HG03039 (cell line): ENCODE results near the gene CD99L2.
"Not testable (repeated sequence)": the region's sequence is repeated elsewhere in the genome, so short reads cannot be mapped to it uniquely, and the experiment has no call there.

Source experiments
- ATAC-seq: cut with Tn5 transposase; IDR thresholded peaks from one replicate; pipeline ENCODE4 v1.9.1; 2021; ENCODE audit warnings: mild to moderate bottlenecking, moderate library complexity; ENCODE audit not compliant: unreplicated experiment

Gene CD99L2

GRCh38 chrX:150857453-150857852 is 41.0 kb downstream of the CD99L2 start:
- ATAC-seq, result no peak

DNA sequence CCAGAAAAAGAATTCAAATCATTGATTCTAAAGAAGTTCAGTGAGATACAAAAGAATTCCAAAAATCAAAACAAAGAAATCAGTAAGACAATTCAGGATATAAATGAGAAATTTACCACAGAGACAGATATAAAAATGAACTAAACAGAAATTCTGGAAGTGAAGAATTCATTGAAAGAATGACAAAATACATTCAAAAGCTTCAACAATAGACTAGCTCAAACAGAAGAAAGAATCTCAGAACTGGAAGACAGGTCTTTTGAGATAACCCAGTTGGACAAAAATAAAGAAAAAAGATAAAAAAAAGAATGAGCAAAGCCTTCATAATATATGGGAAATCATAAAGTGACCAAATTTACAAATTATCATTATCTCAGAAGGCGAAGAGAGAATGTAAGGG is 41.7 kb downstream of the CD99L2 start:
- ATAC-seq, result no peak

GRCh38 chrX:150856101-150856500 is 42.4 kb downstream of the CD99L2 start:
- ATAC-seq, result no peak

DNA sequence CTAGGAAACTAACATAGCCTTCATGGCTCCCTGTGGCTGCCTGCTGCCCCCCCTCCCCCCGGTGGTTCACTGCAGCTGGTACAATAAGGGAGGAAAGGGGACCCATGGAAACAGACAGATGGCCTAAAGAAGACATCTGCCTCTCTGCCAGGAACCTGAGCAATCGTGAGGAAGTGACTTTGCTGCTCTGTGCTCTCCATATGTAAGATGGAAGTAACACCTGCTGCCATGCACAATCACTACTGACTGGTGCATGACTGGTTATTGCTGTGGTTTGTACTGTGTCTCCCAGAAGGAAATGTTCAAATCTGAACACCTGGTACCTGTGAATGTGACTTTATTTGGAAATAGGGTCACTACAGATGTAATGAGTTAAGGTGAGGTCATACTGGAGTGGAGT is 43.6 kb downstream of the CD99L2 start:
- ATAC-seq, result no peak

- no peak for ATAC-seq
Measured at GRCh38 chrX:150849996-150850720, 48.3 kb downstream of the CD99L2 start.

- ATAC-seq, result peak; percentile 73
Measured at GRCh38 chrX:150849486-150849885, 49.0 kb downstream of the CD99L2 start.

DNA sequence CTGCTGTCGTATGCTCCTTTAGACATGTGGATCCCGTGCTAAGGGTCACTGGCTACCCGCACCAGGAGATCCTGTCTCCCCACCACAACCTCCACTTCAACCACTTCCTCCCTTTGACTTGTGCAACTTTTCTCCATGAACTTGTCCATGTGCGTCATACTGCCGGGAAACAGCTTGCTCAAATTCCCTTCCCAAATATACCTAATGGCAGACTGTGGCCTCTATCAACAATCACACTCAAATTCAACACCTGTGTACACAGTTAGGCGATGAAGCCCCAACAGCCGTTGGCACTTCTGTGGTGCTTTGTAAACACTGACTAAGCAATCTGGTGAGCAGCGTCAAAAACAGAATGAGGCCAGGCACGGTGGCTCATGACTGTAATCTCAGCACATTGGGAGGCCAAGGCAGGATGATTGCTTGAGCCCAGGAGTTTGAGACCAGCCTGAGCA is 49.5 kb downstream of the CD99L2 start:
- no peak for ATAC-seq

GRCh38 chrX:150847088-150847487 is 51.4 kb downstream of the CD99L2 start:
- ATAC-seq, result no peak

GRCh38 chrX:150846130-150846529 is 52.3 kb downstream of the CD99L2 start:
- no peak for ATAC-seq

- ATAC-seq, result no peak
Measured at GRCh38 chrX:150845091-150845490, 53.4 kb downstream of the CD99L2 start.

DNA sequence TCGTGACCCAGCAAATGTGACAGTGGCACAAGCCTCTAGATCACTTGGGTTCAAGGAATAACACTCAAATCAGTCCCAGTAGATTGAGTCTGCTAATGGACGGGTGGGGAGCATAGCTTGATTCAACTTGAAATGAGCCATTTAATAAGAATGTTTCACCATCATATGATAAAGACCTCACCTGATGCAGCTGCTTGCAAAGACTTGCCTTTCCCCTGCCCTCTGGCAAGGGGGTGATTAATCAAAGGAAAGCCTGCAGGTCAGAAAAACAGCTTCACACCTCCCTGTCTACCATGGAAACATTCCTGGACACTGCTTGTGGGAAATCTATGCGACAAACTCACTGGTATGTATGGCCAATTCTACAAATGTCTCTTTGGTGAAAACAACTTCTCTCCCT is 54.5 kb downstream of the CD99L2 start:
- ATAC-seq, result no peak

GRCh38 chrX:150842198-150842685 is 56.2 kb downstream of the CD99L2 start:
- ATAC-seq, result no peak

GRCh38 chrX:150841456-150842197 is 56.8 kb downstream of the CD99L2 start:
- no peak for ATAC-seq

DNA sequence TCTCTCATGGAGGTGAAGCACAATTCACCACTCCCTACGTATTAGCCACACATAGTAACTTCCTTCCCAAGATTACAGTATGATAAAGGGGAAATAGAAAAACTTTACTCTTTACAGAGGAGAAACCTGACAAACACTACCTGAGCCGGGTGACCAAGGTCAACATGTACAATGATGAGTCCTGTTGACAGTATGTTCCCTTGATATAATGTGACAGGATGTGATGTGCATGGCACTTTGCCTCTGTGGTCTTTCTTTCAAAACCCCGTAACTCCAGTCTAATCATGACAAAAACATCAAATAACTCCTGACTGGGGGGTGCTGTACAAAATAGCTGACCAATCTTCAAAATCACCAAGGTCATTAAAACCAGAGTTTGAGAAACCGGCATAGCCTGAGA is 60.6 kb downstream of the CD99L2 start:
- ATAC-seq, result no peak

DNA sequence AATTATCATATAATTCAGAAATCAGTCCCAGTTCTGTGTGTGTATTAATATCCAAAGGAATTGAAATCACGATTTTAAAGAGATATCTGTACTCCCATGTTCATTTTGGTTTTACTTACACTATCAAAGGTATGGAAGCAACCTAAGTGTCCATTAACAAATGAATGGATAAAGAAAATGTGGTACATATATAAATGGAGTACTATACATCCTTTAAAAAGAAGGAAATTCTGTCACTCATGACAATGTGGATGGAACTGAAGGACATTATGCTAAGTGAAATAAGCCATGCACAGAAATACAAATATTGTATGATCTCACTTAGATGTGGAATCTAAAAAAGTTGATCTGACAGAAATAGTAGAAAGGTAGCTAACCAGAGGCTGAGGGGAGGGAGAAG is 63.8 kb downstream of the CD99L2 start:
- ATAC-seq, result no peak

- no peak for ATAC-seq
Measured at GRCh38 chrX:150833454-150834056, 64.9 kb downstream of the CD99L2 start.

GRCh38 chrX:150831863-150832262 is 66.6 kb downstream of the CD99L2 start:
- ATAC-seq, result no peak

DNA sequence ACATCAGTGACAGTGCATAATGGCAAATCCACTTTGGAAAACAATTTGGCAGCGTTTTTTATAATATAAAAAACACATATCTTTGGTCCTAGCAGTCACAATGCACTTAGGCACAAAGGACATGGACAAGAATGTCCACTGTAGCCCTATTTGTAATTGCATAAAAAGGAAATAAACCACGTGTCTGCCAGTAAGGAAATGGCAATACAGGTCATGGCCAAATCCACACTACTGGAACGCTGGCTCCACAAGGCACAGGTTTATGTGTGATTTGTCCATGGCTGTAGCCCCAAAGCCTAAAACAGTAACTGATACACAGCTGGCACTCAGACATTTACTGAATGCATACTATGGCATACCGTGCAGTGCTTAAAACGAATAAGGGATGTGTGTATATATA is 69.7 kb downstream of the CD99L2 start:
- no peak for ATAC-seq

DNA sequence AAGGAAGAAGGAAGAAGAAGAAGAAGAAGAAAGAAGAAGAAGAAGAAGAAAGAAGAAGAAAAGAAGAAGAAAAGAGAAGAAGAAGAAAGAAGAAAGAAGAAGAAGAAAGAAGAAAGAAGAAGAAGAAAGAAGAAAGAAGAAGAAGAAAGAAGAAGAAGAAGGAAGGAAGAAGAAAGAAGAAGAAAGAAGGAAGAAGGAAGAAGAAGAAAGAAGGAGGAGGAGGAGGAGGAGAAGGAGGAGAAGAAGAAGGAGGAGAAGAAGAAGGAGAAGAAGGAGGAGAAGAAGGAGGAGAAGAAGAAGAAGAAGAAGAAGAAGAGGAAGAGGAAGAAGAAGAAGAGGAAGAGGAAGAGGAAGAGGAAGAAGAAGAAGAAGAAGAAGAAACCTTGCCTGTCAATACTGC is 74.1 kb downstream of the CD99L2 start:
- ATAC-seq, result not testable (repeated sequence)

DNA sequence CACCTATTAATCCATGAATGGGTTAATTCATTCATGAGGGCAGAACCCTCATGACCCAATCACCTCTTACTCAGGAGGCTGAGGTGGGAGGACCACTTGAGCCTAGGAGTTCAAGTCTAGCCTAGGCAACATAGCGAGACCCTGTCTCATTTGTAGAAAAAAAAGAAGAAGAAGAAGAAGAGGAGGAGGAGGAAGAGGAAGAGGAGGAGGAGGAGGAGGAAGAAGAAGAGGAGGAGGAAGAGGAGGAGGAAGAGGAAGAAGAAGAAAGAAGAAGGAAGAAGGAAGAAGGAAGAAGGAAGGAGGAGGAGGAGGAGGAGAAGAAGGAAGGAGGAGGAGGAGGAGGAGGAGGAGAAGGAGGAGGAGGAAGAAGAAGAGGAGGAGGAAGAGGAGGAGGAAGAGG is 74.6 kb downstream of the CD99L2 start:
- not testable (repeated sequence) for ATAC-seq

DNA sequence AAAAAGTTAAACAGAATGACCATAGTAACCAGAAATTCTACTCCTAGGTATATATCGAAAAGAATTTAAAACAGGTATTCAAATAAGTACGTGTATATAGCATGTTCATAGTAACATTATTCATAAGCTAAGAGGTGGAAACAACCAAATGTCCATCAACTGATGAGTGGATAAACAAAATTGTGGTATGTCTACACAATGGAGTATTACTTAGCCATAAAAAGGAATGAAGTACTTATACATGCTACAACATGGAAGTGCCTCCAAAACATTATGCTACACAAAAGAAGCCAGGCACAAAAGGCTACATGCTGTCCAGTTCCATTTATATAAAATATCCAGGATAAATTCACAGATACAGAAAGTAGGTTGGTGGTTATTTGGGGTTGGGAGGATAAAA is 76.5 kb downstream of the CD99L2 start:
- ATAC-seq, result no peak

DNA sequence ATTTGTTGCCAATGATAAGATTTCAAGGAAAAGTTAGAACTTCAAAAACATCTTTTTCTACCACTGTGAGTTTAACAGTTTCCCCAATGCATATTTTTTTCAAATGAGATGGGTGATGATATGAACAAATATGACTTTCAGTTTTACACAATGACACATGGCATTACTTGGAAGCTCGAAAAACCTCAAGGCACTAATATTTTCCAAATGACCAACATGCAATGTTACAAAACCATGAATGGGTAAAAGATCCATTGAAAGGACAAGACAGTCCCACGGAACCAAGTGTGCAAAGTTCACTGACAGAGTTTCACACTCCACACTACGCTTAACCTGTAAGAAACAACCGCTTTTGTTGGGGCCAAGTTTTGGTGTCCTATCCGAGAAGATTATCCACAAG is 84.5 kb downstream of the CD99L2 start:
- no peak for ATAC-seq
